Measurements from ENCODE around the gene XYLT1. TPM values are rescaled to one million over a fixed set of nuclear protein-coding genes. Genes with fewer than 3 reads are reported as not detected.

The XYLT1 gene
- polyA plus RNA-seq, 1 of the 3 experiments (the other 2 are of a cell fraction): 17.6 TPM

DNA sequence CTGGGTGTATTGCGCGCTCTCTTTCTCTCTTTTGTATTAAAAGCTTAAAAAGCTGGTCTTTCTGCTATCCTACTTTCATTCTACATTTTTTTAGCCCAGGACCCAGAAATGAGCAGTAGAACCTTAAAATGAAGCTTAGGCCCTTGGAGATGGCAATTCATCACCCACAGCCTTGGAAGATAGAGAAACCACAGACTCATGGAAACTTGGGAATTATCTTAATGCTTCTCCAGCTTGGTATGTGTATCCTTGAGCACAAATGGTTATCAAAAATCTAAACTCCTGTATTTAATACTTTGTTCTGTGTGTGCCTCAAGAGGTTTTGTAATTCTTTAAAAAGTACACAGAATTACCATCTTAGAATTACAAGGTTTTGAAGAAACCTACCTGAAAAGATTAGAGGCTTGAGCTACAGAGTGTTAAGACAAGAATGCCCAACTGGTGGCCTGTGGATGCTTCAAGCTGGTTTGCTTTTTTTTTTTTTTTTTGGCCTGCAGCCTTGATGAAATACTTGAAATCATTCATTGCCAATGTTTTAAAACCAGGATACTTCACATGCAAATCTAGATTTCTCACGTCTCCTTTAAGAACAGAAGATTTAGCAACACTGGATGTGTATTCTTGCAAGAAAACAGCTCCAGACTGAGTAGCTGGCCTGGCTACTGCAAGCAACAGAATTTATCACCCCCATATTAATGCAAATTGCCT, 105.0 kb downstream of the XYLT1 start (continued):
- TF ChIP-seq MEF2A (IDR thresholded peaks at IDR 0.05; ENCODE audit: borderline replicate concordance, low read depth): no peak
- TF ChIP-seq, protein P1, sequence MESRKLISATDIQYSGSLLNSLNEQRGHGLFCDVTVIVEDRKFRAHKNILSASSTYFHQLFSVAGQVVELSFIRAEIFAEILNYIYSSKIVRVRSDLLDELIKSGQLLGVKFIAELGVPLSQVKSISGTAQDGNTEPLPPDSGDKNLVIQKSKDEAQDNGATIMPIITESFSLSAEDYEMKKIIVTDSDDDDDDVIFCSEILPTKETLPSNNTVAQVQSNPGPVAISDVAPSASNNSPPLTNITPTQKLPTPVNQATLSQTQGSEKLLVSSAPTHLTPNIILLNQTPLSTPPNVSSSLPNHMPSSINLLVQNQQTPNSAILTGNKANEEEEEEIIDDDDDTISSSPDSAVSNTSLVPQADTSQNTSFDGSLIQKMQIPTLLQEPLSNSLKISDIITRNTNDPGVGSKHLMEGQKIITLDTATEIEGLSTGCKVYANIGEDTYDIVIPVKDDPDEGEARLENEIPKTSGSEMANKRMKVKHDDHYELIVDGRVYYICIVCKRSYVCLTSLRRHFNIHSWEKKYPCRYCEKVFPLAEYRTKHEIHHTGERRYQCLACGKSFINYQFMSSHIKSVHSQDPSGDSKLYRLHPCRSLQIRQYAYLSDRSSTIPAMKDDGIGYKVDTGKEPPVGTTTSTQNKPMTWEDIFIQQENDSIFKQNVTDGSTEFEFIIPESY (IDR thresholded peaks at IDR 0.05; ENCODE audit: borderline replicate concordance, low read depth): no peak

DNA sequence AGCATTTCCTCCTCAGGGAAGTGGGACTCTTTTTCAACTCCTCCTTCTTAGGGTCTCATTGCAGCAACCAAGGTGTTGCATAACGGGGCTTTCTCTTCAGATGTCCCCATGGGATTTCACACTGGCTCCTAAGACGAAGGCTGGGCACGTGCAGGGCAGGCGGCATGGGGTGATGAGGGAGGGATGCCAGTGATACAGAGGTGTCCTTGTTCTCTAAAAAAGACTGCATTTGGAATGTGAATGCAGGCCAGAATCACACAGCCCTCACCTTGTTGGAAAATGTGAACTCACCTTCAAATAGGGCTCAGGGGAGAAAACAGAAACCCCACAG, 105.6 kb downstream of the XYLT1 start:
- Histone ChIP-seq H3K9me3 (no peaks in the 10 kb centered on the region), H3K4me1 (ENCODE audit: control insufficient read depth in 1 of 2, insufficient read depth in 2 of 2, low read depth in 1 of 2, low read length in 1 of 2) (peaks cover 48 to 58% of the 10 kb centered on the region in 2 experiments), H2AFZ (ENCODE audit: low read depth) (no peak overlapping the region), H3K79me2 (ENCODE audit: insufficient read depth) (peaks cover 100% of the 10 kb centered on the region), H3K4me2 (peak overlapping the region; percentile 56), H3K36me3 (replicated peaks in 1 of 2; ENCODE audit: control insufficient read depth in 1 of 2, insufficient read depth in 2 of 2, low read length in 1 of 2) (peaks cover 0 to 3% of the 10 kb centered on the region in 2 experiments), H3K9me2 (no peaks in the 10 kb centered on the region), H4K20me1 (ENCODE audit: insufficient read depth) (peaks cover 100% of the 10 kb centered on the region), H3K4me3 (ENCODE audit: low read depth in 2 of 2, low read length in 1 of 2) (no peak overlapping the region), H3K9ac (peak overlapping the region; percentile 53; the same call in 1 of the 2 replicates), H3K27ac (ENCODE audit: low read depth in 2 of 2, low read length in 1 of 2) (peak overlapping the region in 1 of 2 experiments; percentile 84; a peak in 3 of 4 replicates), H3F3A (replicated peaks; ENCODE audit: insufficient read depth) (peaks cover 26% of the 10 kb centered on the region), H3K27me3 (ENCODE audit: insufficient read depth) (no peaks in the 10 kb centered on the region)
- ChIA-PET POLR2A (no interaction called here), CTCF (interaction anchor here (1.0 to 1.8 kb wide), 3 partner anchors 36 to 504 kb away, joined by 3 to 5 read pairs (median 3); no protein-coding TSS in a partner anchor)
- 94% methylated on average over 4 of the region's 4 CpGs for WGBS (ENCODE audit: low lambda C conversion rate)
- DNase-seq: no peak
- TF ChIP-seq TEAD4 (IDR thresholded peaks at IDR 0.05; ENCODE audit: borderline replicate concordance, insufficient read depth) (no peak), SMC3 (IDR thresholded peaks at IDR 0.05; ENCODE audit: low read depth, low read length) (no peak), RCOR1 (IDR thresholded peaks at IDR 0.05; ENCODE audit: low read length) (no peak), SIN3A (IDR thresholded peaks at IDR 0.05; ENCODE audit: borderline replicate concordance, low read depth, low read length) (no peak), NRF1 (IDR thresholded peaks at IDR 0.05; ENCODE audit: low read depth, low read length) (no peak), EZH2phosphoT487 (IDR thresholded peaks at IDR 0.05; ENCODE audit: borderline replicate concordance, low read depth) (no peak), RXRA (IDR thresholded peaks at IDR 0.05; ENCODE audit: borderline replicate concordance, low read depth) (no peak), GABPA (IDR thresholded peaks at IDR 0.05; ENCODE audit: low read depth) (no peak), MEF2A (IDR thresholded peaks at IDR 0.05; ENCODE audit: borderline replicate concordance, low read depth) (no peak), MXI1 (IDR thresholded peaks at IDR 0.05; ENCODE audit: low read depth, low read length) (no peak), FOXJ3 (CRISPR knock-in tag; IDR thresholded peaks at IDR 0.05) (no peak), EP300 (IDR thresholded peaks at IDR 0.05; ENCODE audit: borderline replicate concordance in 1 of 2, low read depth in 1 of 2, low read length in 1 of 2) (no peak)
- TF ChIP-seq, protein P2, sequence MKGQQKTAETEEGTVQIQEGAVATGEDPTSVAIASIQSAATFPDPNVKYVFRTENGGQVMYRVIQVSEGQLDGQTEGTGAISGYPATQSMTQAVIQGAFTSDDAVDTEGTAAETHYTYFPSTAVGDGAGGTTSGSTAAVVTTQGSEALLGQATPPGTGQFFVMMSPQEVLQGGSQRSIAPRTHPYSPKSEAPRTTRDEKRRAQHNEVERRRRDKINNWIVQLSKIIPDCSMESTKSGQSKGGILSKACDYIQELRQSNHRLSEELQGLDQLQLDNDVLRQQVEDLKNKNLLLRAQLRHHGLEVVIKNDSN (IDR thresholded peaks at IDR 0.05; ENCODE audit: borderline replicate concordance, low read depth): no peak
- TF ChIP-seq, protein P1 (IDR thresholded peaks at IDR 0.05; ENCODE audit: borderline replicate concordance, low read depth): no peak
- TF ChIP-seq, protein P3, sequence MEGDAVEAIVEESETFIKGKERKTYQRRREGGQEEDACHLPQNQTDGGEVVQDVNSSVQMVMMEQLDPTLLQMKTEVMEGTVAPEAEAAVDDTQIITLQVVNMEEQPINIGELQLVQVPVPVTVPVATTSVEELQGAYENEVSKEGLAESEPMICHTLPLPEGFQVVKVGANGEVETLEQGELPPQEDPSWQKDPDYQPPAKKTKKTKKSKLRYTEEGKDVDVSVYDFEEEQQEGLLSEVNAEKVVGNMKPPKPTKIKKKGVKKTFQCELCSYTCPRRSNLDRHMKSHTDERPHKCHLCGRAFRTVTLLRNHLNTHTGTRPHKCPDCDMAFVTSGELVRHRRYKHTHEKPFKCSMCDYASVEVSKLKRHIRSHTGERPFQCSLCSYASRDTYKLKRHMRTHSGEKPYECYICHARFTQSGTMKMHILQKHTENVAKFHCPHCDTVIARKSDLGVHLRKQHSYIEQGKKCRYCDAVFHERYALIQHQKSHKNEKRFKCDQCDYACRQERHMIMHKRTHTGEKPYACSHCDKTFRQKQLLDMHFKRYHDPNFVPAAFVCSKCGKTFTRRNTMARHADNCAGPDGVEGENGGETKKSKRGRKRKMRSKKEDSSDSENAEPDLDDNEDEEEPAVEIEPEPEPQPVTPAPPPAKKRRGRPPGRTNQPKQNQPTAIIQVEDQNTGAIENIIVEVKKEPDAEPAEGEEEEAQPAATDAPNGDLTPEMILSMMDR (IDR thresholded peaks at IDR 0.05): no peak
- TF ChIP-seq, protein P4, sequence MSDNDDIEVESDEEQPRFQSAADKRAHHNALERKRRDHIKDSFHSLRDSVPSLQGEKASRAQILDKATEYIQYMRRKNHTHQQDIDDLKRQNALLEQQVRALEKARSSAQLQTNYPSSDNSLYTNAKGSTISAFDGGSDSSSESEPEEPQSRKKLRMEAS (IDR thresholded peaks at IDR 0.05; ENCODE audit: low read depth): no peak
- TF ChIP-seq, protein P5, sequence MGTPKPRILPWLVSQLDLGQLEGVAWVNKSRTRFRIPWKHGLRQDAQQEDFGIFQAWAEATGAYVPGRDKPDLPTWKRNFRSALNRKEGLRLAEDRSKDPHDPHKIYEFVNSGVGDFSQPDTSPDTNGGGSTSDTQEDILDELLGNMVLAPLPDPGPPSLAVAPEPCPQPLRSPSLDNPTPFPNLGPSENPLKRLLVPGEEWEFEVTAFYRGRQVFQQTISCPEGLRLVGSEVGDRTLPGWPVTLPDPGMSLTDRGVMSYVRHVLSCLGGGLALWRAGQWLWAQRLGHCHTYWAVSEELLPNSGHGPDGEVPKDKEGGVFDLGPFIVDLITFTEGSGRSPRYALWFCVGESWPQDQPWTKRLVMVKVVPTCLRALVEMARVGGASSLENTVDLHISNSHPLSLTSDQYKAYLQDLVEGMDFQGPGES (IDR thresholded peaks at IDR 0.05; ENCODE audit: low read depth, low read length): no peak

All from SK-N-SH (cell line).